ENCODE data around the gene RANBP17.

The RANBP17 gene

GRCh38 chr5:171129308-171129707, 267.5 kb downstream of the RANBP17 start:
- H3K36me3 ChIP-seq (ENCODE audit: control insufficient read depth, insufficient read depth, low read length): no peaks in the 10 kb centered on the region
- no peak overlapping the region for H3K18ac ChIP-seq (ENCODE audit: low read length)
- no peaks in the 10 kb centered on the region for H3K79me1 ChIP-seq (ENCODE audit: low read length)
- no peak overlapping the region for H3K23ac ChIP-seq (ENCODE audit: low read length)
- no peak overlapping the region for H2BK5ac ChIP-seq (ENCODE audit: low read length)
- no peak overlapping the region for H3K4me3 ChIP-seq (ENCODE audit: low read length)
- WGBS (ENCODE audit: extremely low coverage, insufficient coverage, low lambda C conversion rate): no CpG with 5 or more reads among the region's 5 CpGs
- H4K5ac ChIP-seq (ENCODE audit: low read length): no peak overlapping the region
- H2AK5ac ChIP-seq (ENCODE audit: low read length): no peak overlapping the region
- H3K27me3 ChIP-seq (ENCODE audit: insufficient read depth, low read length, poor library complexity): no peaks in the 10 kb centered on the region
- no peak overlapping the region for H2BK120ac ChIP-seq (ENCODE audit: low read depth, low read length)
- no peak overlapping the region for H3K27ac ChIP-seq (ENCODE audit: low read depth, low read length)
- no peaks in the 10 kb centered on the region for H3K4me1 ChIP-seq (ENCODE audit: control insufficient read depth, low read depth, low read length)
- H3K79me2 ChIP-seq (ENCODE audit: control insufficient read depth, insufficient read depth, low read length): no peaks in the 10 kb centered on the region
- no peak overlapping the region for H3K9ac ChIP-seq (ENCODE audit: low read length)
- H2BK15ac ChIP-seq (replicated peaks; ENCODE audit: low read depth): no peak overlapping the region
- DNase-seq: peak; percentile 35
- H4K8ac ChIP-seq (ENCODE audit: low read depth, low read length): no peak overlapping the region
- H3K56ac ChIP-seq (ENCODE audit: low read length): no peak overlapping the region
- H3K4ac ChIP-seq (ENCODE audit: low read depth, low read length): no peak overlapping the region
- H3K4me2 ChIP-seq (ENCODE audit: low read length): no peak overlapping the region

DNA sequence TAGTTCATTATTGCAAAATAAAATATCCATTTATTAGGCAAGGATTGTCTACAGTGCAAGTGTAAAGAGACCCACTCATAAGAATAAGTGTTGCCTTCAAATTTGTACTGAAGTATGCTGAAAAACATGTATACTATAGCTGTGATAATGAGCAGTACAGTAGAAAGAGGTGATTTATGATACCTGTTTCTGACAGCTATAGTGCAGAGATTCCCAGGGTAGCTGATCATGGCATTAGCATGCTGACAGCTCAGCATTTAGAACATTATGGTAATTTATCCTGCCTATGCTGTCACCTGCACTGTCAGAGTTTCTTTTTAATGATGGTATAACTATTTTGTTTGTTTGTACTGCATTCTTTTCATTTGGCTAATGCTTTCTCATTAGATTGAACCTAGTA, 269.7 kb downstream of the RANBP17 start:
- H3K56ac ChIP-seq (ENCODE audit: low read length): no peak overlapping the region
- no peak overlapping the region for H3K4me3 ChIP-seq (ENCODE audit: low read length)
- no peak overlapping the region for H3K9ac ChIP-seq (ENCODE audit: low read length)
- H3K27me3 ChIP-seq (ENCODE audit: insufficient read depth, low read length, poor library complexity): no peaks in the 10 kb centered on the region
- H2BK120ac ChIP-seq (ENCODE audit: low read depth, low read length): no peak overlapping the region
- H2BK15ac ChIP-seq (replicated peaks; ENCODE audit: low read depth): no peak overlapping the region
- DNase-seq: no peak
- H3K36me3 ChIP-seq (ENCODE audit: control insufficient read depth, insufficient read depth, low read length): no peaks in the 10 kb centered on the region
- no peak overlapping the region for H3K23ac ChIP-seq (ENCODE audit: low read length)
- H4K8ac ChIP-seq (ENCODE audit: low read depth, low read length): no peak overlapping the region
- H3K4me1 ChIP-seq (ENCODE audit: control insufficient read depth, low read depth, low read length): no peaks in the 10 kb centered on the region
- H4K5ac ChIP-seq (ENCODE audit: low read length): no peak overlapping the region
- no peak overlapping the region for H2BK5ac ChIP-seq (ENCODE audit: low read length)
- H2AK5ac ChIP-seq (ENCODE audit: low read length): no peak overlapping the region
- no peaks in the 10 kb centered on the region for H3K79me1 ChIP-seq (ENCODE audit: low read length)
- no peak overlapping the region for H3K4me2 ChIP-seq (ENCODE audit: low read length)
- H3K27ac ChIP-seq (ENCODE audit: low read depth, low read length): no peak overlapping the region
- no peak overlapping the region for H3K4ac ChIP-seq (ENCODE audit: low read depth, low read length)
- no peaks in the 10 kb centered on the region for H3K79me2 ChIP-seq (ENCODE audit: control insufficient read depth, insufficient read depth, low read length)
- no peak overlapping the region for H3K18ac ChIP-seq (ENCODE audit: low read length)

DNA sequence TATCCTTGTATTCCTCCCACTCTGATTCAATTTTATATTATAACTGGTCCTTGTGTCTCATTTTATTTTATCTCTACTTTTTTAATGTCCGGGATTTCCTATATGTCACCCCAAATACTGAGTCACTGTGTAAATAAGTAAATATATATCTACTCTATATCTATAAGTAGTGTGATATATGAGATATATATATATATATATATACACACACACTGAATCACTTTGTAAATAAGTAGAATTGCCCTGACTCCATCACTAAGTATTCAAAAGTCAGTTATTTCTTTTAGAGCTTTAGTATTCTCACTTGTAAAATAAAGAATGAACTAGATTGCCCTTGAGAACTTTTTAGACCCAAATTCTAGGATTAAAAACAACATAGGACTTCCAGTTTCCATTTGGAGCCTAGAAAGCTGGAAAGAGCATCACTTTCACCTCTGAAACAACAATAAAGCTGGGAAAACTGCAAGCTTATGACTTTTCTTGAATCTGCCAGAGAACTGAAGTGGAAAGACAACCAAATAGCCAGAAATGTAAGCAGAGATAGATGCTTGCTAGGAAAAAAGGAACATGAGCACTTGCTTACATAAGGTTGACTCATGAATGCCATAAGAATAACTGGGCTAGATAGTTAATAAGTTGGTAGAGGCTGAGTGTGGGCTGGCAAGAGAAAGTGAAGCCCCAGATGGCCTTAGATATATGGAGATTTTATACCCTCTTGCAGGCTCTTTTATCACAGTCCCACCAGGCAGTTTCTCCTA, 276.1 kb downstream of the RANBP17 start:
- no peak overlapping the region for H2BK120ac ChIP-seq (ENCODE audit: low read depth, low read length)
- DNase-seq: no peak
- WGBS (ENCODE audit: extremely low coverage, insufficient coverage, low lambda C conversion rate): no CpG with 5 or more reads among the region's 1 CpG

GRCh38 chr5:171139227-171139626, 277.4 kb downstream of the RANBP17 start:
- Histone ChIP-seq H3K4me3 (ENCODE audit: low read length) (no peak overlapping the region), H3K27ac (ENCODE audit: low read depth, low read length) (no peak overlapping the region), H3K4ac (ENCODE audit: low read depth, low read length) (no peak overlapping the region), H3K23ac (ENCODE audit: low read length) (no peak overlapping the region), H2BK15ac (replicated peaks; ENCODE audit: low read depth) (no peak overlapping the region), H3K36me3 (ENCODE audit: control insufficient read depth, insufficient read depth, low read length) (no peaks in the 10 kb centered on the region), H2BK5ac (ENCODE audit: low read length) (no peak overlapping the region), H3K56ac (ENCODE audit: low read length) (no peak overlapping the region), H3K27me3 (ENCODE audit: insufficient read depth, low read length, poor library complexity) (no peaks in the 10 kb centered on the region), H3K9ac (ENCODE audit: low read length) (no peak overlapping the region), H4K5ac (ENCODE audit: low read length) (no peak overlapping the region), H3K4me2 (ENCODE audit: low read length) (no peak overlapping the region), H3K79me1 (ENCODE audit: low read length) (no peaks in the 10 kb centered on the region), H2BK120ac (ENCODE audit: low read depth, low read length) (no peak overlapping the region), H4K8ac (ENCODE audit: low read depth, low read length) (no peak overlapping the region), H2AK5ac (ENCODE audit: low read length) (no peak overlapping the region), H3K4me1 (ENCODE audit: control insufficient read depth, low read depth, low read length) (no peaks in the 10 kb centered on the region), H3K79me2 (ENCODE audit: control insufficient read depth, insufficient read depth, low read length) (no peaks in the 10 kb centered on the region), H3K18ac (ENCODE audit: low read length) (no peak overlapping the region)
- no peak for DNase-seq

More for the DNA sequence above, 276.1 kb downstream of the RANBP17 start:
- H3K79me2 ChIP-seq (ENCODE audit: control insufficient read depth, insufficient read depth, low read length): no peaks in the 10 kb centered on the region
- no peak overlapping the region for H3K4me3 ChIP-seq (ENCODE audit: low read length)
- H2BK15ac ChIP-seq (replicated peaks; ENCODE audit: low read depth): no peak overlapping the region
- no peak overlapping the region for H3K56ac ChIP-seq (ENCODE audit: low read length)
- no peak overlapping the region for H3K18ac ChIP-seq (ENCODE audit: low read length)
- H3K4me2 ChIP-seq (ENCODE audit: low read length): no peak overlapping the region
- H2AK5ac ChIP-seq (ENCODE audit: low read length): no peak overlapping the region
- no peak overlapping the region for H4K5ac ChIP-seq (ENCODE audit: low read length)
- no peak overlapping the region for H3K23ac ChIP-seq (ENCODE audit: low read length)
- H3K4ac ChIP-seq (ENCODE audit: low read depth, low read length): no peak overlapping the region
- no peaks in the 10 kb centered on the region for H3K4me1 ChIP-seq (ENCODE audit: control insufficient read depth, low read depth, low read length)
- no peak overlapping the region for H3K27ac ChIP-seq (ENCODE audit: low read depth, low read length)
- no peaks in the 10 kb centered on the region for H3K27me3 ChIP-seq (ENCODE audit: insufficient read depth, low read length, poor library complexity)
- no peak overlapping the region for H4K8ac ChIP-seq (ENCODE audit: low read depth, low read length)
- no peaks in the 10 kb centered on the region for H3K36me3 ChIP-seq (ENCODE audit: control insufficient read depth, insufficient read depth, low read length)
- H3K9ac ChIP-seq (ENCODE audit: low read length): no peak overlapping the region
- no peak overlapping the region for H2BK5ac ChIP-seq (ENCODE audit: low read length)
- no peaks in the 10 kb centered on the region for H3K79me1 ChIP-seq (ENCODE audit: low read length)

GRCh38 chr5:171142617-171143016, 280.8 kb downstream of the RANBP17 start:
- Histone ChIP-seq H3K79me2 (ENCODE audit: control insufficient read depth, insufficient read depth, low read length) (no peaks in the 10 kb centered on the region), H3K18ac (ENCODE audit: low read length) (no peak overlapping the region), H4K8ac (ENCODE audit: low read depth, low read length) (no peak overlapping the region), H3K4me1 (ENCODE audit: control insufficient read depth, low read depth, low read length) (no peaks in the 10 kb centered on the region), H4K5ac (ENCODE audit: low read length) (no peak overlapping the region), H2BK15ac (replicated peaks; ENCODE audit: low read depth) (no peak overlapping the region), H2BK5ac (ENCODE audit: low read length) (no peak overlapping the region), H3K9ac (ENCODE audit: low read length) (no peak overlapping the region), H3K27ac (ENCODE audit: low read depth, low read length) (no peak overlapping the region), H3K4me3 (ENCODE audit: low read length) (no peak overlapping the region), H3K56ac (ENCODE audit: low read length) (no peak overlapping the region), H2BK120ac (ENCODE audit: low read depth, low read length) (no peak overlapping the region), H3K27me3 (ENCODE audit: insufficient read depth, low read length, poor library complexity) (no peaks in the 10 kb centered on the region), H3K4ac (ENCODE audit: low read depth, low read length) (no peak overlapping the region), H3K23ac (ENCODE audit: low read length) (no peak overlapping the region), H3K4me2 (ENCODE audit: low read length) (no peak overlapping the region), H2AK5ac (ENCODE audit: low read length) (no peak overlapping the region), H3K79me1 (ENCODE audit: low read length) (no peaks in the 10 kb centered on the region), H3K36me3 (ENCODE audit: control insufficient read depth, insufficient read depth, low read length) (no peaks in the 10 kb centered on the region)
- no peak for DNase-seq

DNA sequence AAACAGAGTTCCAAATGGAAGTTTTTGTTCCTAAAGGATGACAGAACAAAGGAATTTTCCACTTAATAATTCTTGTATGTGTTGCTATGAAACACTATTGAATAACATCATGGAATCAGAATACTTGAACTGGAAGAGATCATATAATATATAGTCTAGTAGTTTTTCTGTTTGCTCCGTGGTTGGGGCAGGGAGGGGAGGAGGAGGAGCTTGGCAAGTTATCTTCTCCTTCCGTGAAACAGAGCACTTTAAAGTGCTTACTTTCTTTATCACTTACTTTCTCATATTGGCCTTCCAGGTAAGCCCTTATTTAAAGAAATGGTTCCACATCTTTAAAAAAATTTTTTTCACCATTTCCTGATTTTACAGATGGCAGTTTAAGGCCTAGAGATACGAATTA, 281.4 kb downstream of the RANBP17 start:
- no CpG with 5 or more reads among the region's 3 CpGs for WGBS (ENCODE audit: extremely low coverage, insufficient coverage, low lambda C conversion rate)
- H2BK15ac ChIP-seq (replicated peaks; ENCODE audit: low read depth): no peak overlapping the region
- H3K4me1 ChIP-seq (ENCODE audit: control insufficient read depth, low read depth, low read length): no peaks in the 10 kb centered on the region
- H3K18ac ChIP-seq (ENCODE audit: low read length): no peak overlapping the region
- no peak overlapping the region for H3K56ac ChIP-seq (ENCODE audit: low read length)
- no peak overlapping the region for H4K5ac ChIP-seq (ENCODE audit: low read length)
- no peaks in the 10 kb centered on the region for H3K79me2 ChIP-seq (ENCODE audit: control insufficient read depth, insufficient read depth, low read length)
- H3K4me2 ChIP-seq (ENCODE audit: low read length): no peak overlapping the region
- no peaks in the 10 kb centered on the region for H3K79me1 ChIP-seq (ENCODE audit: low read length)
- H3K27ac ChIP-seq (ENCODE audit: low read depth, low read length): no peak overlapping the region
- no peak overlapping the region for H3K4ac ChIP-seq (ENCODE audit: low read depth, low read length)
- no peak overlapping the region for H2BK120ac ChIP-seq (ENCODE audit: low read depth, low read length)
- no peaks in the 10 kb centered on the region for H3K27me3 ChIP-seq (ENCODE audit: insufficient read depth, low read length, poor library complexity)
- no peak overlapping the region for H2BK5ac ChIP-seq (ENCODE audit: low read length)
- no peak overlapping the region for H3K4me3 ChIP-seq (ENCODE audit: low read length)
- no peak overlapping the region for H3K23ac ChIP-seq (ENCODE audit: low read length)
- no peak for DNase-seq
- no peak overlapping the region for H2AK5ac ChIP-seq (ENCODE audit: low read length)
- no peak overlapping the region for H3K9ac ChIP-seq (ENCODE audit: low read length)
- no peaks in the 10 kb centered on the region for H3K36me3 ChIP-seq (ENCODE audit: control insufficient read depth, insufficient read depth, low read length)
- H4K8ac ChIP-seq (ENCODE audit: low read depth, low read length): no peak overlapping the region
